ENCODE data around the gene SCUBE1. TPM values are rescaled to one million over a fixed set of nuclear protein-coding genes. Genes with fewer than 3 reads are reported as not detected.

The SCUBE1 gene
- total RNA-seq, 4 donors from 2014 or later, result 81.3 to 214 (median 141) TPM

DNA sequence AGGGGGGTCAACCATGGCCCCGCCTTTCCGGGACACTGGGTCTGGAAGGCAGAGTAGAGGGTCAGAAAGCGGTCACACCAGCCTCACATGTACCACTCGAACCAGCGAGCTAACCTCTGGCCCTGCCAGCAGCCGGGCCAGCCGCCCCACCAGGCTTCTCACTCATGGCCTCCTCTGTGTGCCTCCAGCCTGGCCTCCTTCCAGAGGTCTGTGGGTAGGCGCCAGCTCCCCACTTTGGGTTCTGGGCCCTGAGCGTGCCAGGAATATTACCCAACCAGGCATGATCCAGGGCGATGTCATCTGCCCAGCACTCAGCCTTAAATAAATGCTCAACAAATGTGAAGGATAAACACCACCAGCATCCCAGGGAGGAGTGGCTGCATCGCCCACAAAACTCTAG, 5.8 kb downstream of the SCUBE1 start:
- no peak overlapping the region for H3K4me3 ChIP-seq
- H3K4me1 ChIP-seq, result peaks cover 0 to 15% (median 0%) of the 10 kb centered on the region in 4 donors
- TF ChIP-seq POLR2A (IDR thresholded peaks at IDR 0.05) (no peak), EP300 (IDR thresholded peaks at IDR 0.05) (no peak)
- TF ChIP-seq, protein P1, sequence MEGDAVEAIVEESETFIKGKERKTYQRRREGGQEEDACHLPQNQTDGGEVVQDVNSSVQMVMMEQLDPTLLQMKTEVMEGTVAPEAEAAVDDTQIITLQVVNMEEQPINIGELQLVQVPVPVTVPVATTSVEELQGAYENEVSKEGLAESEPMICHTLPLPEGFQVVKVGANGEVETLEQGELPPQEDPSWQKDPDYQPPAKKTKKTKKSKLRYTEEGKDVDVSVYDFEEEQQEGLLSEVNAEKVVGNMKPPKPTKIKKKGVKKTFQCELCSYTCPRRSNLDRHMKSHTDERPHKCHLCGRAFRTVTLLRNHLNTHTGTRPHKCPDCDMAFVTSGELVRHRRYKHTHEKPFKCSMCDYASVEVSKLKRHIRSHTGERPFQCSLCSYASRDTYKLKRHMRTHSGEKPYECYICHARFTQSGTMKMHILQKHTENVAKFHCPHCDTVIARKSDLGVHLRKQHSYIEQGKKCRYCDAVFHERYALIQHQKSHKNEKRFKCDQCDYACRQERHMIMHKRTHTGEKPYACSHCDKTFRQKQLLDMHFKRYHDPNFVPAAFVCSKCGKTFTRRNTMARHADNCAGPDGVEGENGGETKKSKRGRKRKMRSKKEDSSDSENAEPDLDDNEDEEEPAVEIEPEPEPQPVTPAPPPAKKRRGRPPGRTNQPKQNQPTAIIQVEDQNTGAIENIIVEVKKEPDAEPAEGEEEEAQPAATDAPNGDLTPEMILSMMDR (IDR thresholded peaks at IDR 0.05), result no peak
- no peaks in the 10 kb centered on the region for H3K9me3 ChIP-seq
- peaks cover 0 to 19% of the 10 kb centered on the region in 2 donors for H3K27me3 ChIP-seq
- no peak overlapping the region for H3K27ac ChIP-seq
- WGBS, 2 donors, result 68 to 70% methylated on average over 11 of the region's 11 CpGs
- peaks cover 0 to 5% (median 0%) of the 10 kb centered on the region in 3 donors for H3K36me3 ChIP-seq
- DNase-seq (ENCODE audit: low spot score in 2 of 2), result no peak

DNA sequence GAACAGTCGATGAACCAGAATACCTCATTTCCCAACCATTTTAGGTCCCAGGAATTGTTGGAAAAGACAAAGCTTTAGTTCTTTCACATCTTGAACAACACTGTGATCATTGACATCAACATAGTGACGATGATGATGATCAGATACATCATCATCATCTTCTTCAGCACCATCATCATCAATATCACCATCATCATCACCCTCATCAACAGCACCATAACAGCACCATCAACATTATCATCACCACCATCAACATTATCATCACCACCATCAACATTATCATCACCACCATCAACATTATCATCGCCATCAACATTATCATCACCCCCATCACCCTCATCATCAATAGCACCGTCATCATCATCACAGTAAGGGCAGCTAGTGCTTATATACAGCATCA, 8.8 kb downstream of the SCUBE1 start:
- no peaks in the 10 kb centered on the region for H3K9me3 ChIP-seq
- no peak overlapping the region for H3K4me3 ChIP-seq
- TF ChIP-seq, protein P1 (IDR thresholded peaks at IDR 0.05), result no peak
- TF ChIP-seq POLR2A (IDR thresholded peaks at IDR 0.05), result no peak
- TF ChIP-seq EP300 (IDR thresholded peaks at IDR 0.05), result no peak
- H3K27me3 ChIP-seq, result no peaks in the 10 kb centered on the region
- H3K27ac ChIP-seq, result no peak overlapping the region
- H3K4me1 ChIP-seq, result peaks cover 0 to 16% (median 0%) of the 10 kb centered on the region in 4 donors
- WGBS, 2 donors, result 94 to 97% methylated on average over 4 of the region's 4 CpGs
- DNase-seq (ENCODE audit: low spot score in 2 of 2), result no peak
- peaks cover 0 to 5% (median 0%) of the 10 kb centered on the region in 3 donors for H3K36me3 ChIP-seq

DNA sequence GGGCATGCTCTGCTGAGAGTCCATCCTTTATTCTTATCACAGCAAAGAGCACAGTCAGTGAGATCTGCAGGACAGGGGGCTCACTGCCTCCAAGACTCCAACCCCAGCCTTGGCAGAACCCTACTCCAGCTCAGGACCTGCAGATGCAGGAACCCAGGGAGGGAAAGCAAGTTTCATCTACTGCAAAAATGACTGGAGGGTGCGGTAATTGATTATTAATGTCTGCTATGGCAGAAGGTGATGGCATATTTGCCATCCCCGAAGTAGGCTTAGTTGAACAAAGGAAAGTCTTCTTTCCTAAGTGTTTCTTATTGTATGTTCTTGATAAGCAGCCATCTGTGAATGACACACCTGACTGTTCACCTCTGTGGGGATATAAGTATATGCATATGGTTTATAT, 9.2 kb downstream of the SCUBE1 start:
- TF ChIP-seq, protein P1 (IDR thresholded peaks at IDR 0.05), result no peak
- no peak for TF ChIP-seq EP300 (IDR thresholded peaks at IDR 0.05)
- no peak for TF ChIP-seq POLR2A (IDR thresholded peaks at IDR 0.05)
- H3K4me1 ChIP-seq, result peaks cover 0 to 16% (median 0%) of the 10 kb centered on the region in 4 donors
- no peak for DNase-seq (ENCODE audit: low spot score in 2 of 2)

DNA sequence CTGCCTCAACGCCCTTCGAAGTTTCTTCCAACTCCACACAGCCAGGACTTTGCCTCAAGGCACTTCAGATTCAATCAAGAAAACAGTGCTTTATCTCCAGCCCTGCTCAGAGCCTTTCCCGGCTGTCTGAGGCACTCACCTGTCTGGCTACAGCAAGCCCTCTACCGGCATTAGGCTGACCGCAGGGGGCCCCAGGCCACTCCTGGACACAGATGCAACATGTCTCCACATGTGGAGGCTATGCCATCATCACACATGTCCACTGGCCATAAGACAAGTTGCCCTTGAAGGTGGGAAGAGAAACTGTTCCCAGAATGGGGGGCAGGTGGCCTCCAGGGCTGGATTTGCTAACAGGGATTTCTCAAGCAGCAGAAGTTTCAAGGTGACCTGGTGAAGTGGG, 10.0 kb downstream of the SCUBE1 start:
- DNase-seq (ENCODE audit: low spot score in 2 of 2), result no peak
- 74 to 88% methylated on average over 2 to 5 of the region's 5 CpGs for WGBS, 2 donors
- H3K27me3 ChIP-seq, result no peaks in the 10 kb centered on the region
- H3K9me3 ChIP-seq, result no peaks in the 10 kb centered on the region
- no peak overlapping the region for H3K27ac ChIP-seq
- peaks cover 0 to 16% (median 0%) of the 10 kb centered on the region in 4 donors for H3K4me1 ChIP-seq
- peaks cover 0 to 5% (median 0%) of the 10 kb centered on the region in 3 donors for H3K36me3 ChIP-seq
- no peak for TF ChIP-seq POLR2A (IDR thresholded peaks at IDR 0.05)
- no peak for TF ChIP-seq EP300 (IDR thresholded peaks at IDR 0.05)
- TF ChIP-seq, protein P1 (IDR thresholded peaks at IDR 0.05), result no peak
- H3K4me3 ChIP-seq, result no peak overlapping the region

More for the DNA sequence above, 9.2 kb downstream of the SCUBE1 start:
- H3K36me3 ChIP-seq, result peaks cover 0 to 5% (median 0%) of the 10 kb centered on the region in 3 donors
- no peak overlapping the region for H3K27ac ChIP-seq
- H3K9me3 ChIP-seq, result no peaks in the 10 kb centered on the region
- 91% methylated on average over 2 of the region's 2 CpGs for WGBS, 2 donors
- H3K4me3 ChIP-seq, result no peak overlapping the region
- no peaks in the 10 kb centered on the region for H3K27me3 ChIP-seq

DNA sequence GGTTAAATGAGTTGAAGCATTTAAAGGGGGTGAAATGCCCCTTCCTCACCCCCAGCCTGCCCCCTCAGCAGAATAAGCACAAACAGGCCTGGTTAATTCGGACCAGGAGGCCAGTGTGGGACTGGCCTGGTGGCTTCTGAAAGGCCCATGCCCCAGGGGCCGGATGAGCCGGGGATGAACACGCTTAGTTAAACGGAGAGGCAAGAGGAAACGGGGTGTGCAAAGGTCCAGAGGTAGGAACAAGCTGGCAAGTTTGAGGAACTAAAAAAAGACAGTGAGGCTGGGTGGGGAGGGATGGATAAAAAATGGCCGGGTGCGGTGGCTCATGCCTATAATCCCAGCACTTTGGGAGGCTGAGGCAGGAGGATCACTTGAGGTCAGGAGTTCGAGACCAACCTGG, 11.5 kb downstream of the SCUBE1 start:
- TF ChIP-seq POLR2A (IDR thresholded peaks at IDR 0.05) (no peak), EP300 (IDR thresholded peaks at IDR 0.05) (no peak)
- TF ChIP-seq, protein P1 (IDR thresholded peaks at IDR 0.05), result no peak
- Histone ChIP-seq H3K4me1 (peaks cover 0 to 6% (median 0%) of the 10 kb centered on the region in 4 donors), H3K36me3 (peaks cover 0 to 5% (median 0%) of the 10 kb centered on the region in 3 donors), H3K4me3 (no peak overlapping the region), H3K9me3 (no peaks in the 10 kb centered on the region), H3K27ac (no peak overlapping the region), H3K27me3 (no peaks in the 10 kb centered on the region)
- WGBS, 2 donors, result 85 to 93% methylated on average over 9 of the region's 9 CpGs
- no peak for DNase-seq (ENCODE audit: low spot score in 2 of 2)
